Left ventricle myocardium superior (tissue), 1 donor: ENCODE results near the gene ECI2. TPM values are rescaled to one million over a fixed set of nuclear protein-coding genes. Genes with fewer than 3 reads are reported as not detected.

Source experiments
- ATAC-seq: fragments of 200-7000 bp; cut with Tn5 transposase; one replicate; pipeline ENCODE4 v1.9.1; 2020; ENCODE audit warnings: mild to moderate bottlenecking, moderate library complexity
- DNase-seq: peaks from one replicate; pipeline ENCODE4 v3.0.0-alpha.2; 2020
- intact Hi-C: fragments of 100-400 bp; cut with micrococcal nuclease; formaldehyde crosslinking; loops from one replicate; pipeline ENCODE4 v1.11.0; 2022
- total RNA-seq: library from RNA; stranded (reverse); fragmentation: NEBNext Ultra II Directional; extraction: Animal tissue kit (Norgen Biotek cat#: 25700); gene quantifications from one replicate; pipeline ENCODE4 v1.2.1, GENCODE V29; 2021
- donor health status: DM: no; HTN: yes; CAD: no; lungs with severe emphysema.

Gene ECI2
- total RNA-seq, 1 donor from 2014 or later, result 157 TPM

DNA sequence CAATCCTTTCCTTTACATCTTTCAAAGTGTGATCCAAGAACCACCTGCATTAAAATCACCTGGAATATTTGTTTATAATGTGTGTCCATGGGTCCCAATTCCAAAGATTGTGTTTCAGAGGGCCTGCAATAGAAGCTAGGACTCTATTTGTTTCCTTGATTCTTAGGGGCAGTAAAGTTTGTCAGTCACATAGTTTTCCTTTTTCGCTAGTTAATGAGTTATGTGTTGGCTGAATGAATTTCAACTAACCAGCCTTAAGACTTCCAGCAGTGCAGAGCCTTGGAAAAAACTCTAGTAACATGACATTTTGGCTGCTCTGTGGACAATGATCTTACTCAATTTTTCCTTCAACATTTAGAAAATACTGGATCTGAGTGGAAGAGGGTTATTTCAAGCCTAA is 67.7 kb downstream of the ECI2 start:
- intact Hi-C loops, result no loop called here
- ATAC-seq (no peak), DNase-seq (no peak)

DNA sequence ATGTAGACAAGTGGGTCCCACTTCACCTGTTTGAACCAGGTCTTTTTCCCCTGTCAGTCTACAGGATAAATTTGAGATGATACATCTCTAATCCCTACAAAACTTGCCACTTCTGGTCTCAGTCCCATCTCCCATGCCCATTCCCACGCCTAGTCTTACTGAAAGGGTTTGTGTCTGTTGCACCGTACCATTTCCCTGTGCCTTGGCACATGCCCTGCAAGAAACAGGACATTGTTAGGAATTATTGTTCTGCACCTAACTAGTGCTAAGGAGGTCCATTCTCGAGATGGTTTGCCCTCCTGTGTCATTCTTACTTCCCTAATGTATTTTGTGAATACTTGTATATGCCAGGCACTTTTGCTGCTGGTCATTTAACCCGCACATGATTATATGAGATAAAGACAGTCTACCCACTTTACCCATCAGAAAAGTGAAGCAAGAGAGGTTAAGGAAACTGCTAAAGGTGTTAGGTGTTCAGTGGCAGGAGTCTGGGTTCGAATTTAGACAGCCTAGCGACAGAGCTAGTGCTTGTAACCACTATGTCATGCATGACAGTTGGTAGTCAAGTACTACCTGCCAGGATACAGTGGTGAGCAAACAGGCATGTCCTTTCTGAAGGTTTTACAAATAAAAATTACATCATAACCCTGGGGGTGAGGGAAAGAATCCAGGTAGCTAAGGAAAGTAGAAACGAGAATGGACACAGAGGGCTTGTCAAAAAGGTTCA is 69.2 kb downstream of the ECI2 start:
- DNase-seq, result no peak
- intact Hi-C loops, result no loop called here
- no peak for ATAC-seq

Other genes starting within 250 kb of the ECI2 start
- gene FAM217A, start 56.4 kb downstream of the ECI2 start, total RNA-seq, result not detected